Activated T-cell treated with anti-CD3 and anti-CD28 coated beads for 1 hour (primary cell): Measurements from ENCODE around the gene PCDHGB2.
"Not testable (repeated sequence)": the region's sequence is repeated elsewhere in the genome, so short reads cannot be mapped to it uniquely, and the experiment has no call there.

Experiments used
- DNase-seq: peaks from one replicate; pipeline ENCODE4 v3.0.0-alpha.2; 2020; ENCODE audit warnings: low read depth

Gene PCDHGB2

DNA sequence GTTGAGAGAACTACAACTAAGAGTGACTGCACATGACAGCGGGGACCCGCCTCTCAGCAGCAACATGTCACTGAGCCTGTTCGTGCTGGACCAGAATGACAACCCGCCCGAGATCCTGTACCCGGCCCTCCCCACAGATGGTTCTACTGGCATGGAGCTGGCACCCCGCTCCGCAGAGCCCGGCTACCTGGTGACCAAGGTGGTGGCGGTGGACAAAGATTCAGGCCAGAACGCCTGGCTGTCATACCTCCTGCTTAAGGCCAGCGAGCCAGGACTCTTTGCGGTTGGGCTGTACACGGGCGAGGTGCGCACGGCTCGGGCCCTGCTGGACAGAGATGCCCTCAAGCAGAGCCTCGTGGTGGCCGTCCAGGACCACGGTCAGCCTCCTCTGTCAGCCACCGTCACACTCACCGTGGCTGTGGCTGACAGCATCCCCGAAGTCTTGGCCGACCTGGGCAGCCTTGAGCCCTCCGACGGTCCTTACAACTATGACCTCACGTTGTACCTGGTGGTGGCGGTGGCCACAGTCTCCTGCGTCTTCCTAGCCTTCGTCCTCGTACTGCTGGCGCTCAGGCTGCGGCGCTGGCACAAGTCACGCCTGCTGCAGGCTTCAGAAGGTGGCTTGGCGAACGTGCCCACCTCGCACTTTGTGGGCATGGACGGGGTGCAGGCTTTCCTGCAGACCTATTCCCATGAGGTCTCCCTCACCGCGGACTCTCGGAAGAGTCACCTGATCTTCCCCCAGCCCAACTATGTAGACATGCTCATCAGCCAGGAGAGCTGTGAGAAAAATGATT is 24.9 kb downstream of the PCDHGB2 start:
- no peak for DNase-seq

DNA sequence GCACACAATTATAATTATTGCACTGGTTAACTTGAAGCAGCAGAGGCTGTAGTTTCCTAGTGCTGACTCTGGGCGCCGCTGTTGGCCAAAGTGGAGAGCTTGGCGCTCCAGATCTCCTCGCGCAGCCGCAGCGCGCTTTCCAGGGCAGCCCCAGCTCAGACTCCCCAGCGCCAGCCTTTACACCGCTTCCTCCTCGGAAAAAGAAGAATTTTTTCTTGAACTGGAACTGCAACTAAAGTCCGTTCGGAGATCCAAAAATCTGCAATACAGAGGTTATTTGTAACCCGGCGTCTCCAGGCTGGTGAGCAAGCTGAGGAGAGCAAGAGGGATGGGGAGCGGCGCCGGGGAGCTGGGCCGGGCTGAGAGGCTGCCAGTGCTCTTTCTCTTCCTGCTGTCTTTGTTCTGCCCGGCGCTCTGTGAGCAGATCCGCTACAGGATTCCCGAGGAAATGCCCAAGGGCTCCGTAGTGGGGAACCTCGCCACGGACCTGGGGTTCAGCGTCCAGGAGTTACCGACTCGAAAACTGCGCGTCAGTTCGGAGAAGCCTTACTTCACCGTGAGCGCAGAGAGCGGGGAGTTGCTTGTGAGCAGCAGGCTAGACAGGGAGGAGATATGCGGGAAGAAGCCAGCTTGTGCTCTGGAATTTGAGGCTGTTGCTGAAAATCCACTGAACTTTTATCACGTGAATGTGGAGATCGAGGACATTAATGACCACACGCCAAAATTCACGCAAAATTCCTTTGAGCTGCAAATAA is 27.9 kb downstream of the PCDHGB2 start, which contains the start of gene PCDHGB4:
TSS of gene PCDHGB4 (plus strand) at position 142 of the 755 bp plus-strand sequence. CDS start at position 329, 187 bp downstream.
- DNase-seq = not testable (repeated sequence)

GRCh38 chr5:141388661-141389060 is 28.9 kb downstream of the PCDHGB2 start:
- DNase-seq = no peak

GRCh38 chr5:141389153-141390042 is 29.6 kb downstream of the PCDHGB2 start:
- no peak for DNase-seq

GRCh38 chr5:141392429-141393198 is 32.8 kb downstream of the PCDHGB2 start, which contains the start of gene PCDHGA8:
TSS of gene PCDHGA8 (plus strand) at chr5:141392633. CDS start at chr5:141392814, 181 bp downstream.
- DNase-seq = no peak

GRCh38 chr5:141393267-141393666 is 33.5 kb downstream of the PCDHGB2 start:
- DNase-seq = no peak

DNA sequence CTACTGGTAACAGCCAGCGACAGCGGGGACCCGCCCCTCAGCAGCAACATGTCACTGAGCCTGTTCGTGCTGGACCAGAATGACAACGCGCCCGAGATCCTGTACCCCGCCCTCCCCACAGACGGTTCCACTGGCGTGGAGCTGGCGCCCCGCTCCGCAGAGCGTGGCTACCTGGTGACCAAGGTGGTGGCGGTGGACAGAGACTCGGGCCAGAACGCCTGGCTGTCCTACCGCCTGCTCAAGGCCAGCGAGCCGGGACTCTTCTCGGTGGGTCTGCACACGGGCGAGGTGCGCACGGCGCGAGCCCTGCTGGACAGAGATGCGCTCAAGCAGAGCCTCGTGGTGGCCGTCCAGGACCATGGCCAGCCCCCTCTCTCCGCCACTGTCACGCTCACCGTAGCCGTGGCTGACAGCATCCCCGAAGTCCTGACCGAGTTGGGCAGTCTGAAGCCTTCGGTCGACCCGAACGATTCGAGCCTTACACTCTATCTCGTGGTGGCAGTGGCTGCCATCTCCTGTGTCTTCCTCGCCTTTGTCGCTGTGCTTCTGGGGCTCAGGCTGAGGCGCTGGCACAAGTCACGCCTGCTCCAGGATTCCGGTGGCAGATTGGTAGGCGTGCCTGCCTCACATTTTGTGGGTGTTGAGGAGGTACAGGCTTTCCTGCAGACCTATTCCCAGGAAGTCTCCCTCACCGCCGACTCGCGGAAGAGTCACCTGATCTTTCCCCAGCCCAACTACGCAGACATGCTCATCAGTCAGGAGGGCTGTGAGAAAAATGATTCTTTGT is 34.8 kb downstream of the PCDHGB2 start:
- not testable (repeated sequence) for DNase-seq

DNA sequence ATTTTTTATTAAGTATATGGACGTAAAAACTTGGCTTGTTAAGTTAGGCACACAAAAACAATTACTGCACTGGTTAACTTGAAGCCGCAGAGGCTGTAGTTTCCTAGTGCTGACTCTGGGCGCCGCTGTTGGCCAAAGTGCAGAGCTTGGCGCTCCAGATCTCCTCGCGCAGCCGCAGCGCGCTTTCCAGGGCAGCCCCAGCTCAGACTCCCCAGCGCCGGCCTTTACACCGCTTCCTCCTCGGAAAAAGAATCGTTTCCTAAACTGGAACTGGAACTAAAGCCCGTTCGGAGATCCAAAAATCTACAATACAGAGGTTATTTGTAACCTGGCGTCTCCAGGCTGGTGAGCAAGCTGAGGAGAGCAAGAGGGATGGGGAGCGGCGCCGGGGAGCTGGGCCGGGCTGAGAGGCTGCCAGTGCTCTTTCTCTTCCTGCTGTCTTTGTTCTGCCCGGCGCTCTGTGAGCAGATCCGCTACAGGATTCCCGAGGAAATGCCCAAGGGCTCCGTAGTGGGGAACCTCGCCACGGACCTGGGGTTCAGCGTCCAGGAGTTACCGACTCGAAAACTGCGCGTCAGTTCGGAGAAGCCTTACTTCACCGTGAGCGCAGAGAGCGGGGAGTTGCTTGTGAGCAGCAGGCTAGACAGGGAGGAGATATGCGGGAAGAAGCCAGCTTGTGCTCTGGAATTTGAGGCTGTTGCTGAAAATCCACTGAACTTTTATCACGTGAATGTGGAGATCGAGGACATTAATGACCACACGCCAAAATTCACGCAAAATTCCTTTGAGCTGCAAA is 38.2 kb downstream of the PCDHGB2 start, which contains the start of gene PCDHGB5:
TSS of gene PCDHGB5 (plus strand) at position 192 of the 796 bp plus-strand sequence. CDS start at position 373, 181 bp downstream.
- DNase-seq = not testable (repeated sequence)

DNA sequence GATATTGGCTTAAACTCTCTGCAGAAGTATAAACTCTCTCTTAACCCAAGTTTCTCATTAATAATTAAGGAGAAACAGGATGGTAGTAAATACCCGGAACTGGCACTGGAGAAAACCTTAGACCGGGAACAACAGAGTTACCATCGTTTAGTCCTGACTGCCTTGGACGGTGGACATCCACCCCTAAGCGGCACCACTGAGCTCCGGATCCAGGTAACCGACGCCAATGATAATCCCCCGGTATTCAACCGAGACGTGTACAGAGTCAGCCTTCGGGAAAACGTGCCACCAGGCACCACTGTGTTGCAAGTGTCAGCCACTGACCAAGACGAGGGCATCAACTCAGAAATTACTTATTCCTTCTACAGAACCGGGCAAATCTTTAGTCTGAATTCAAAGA is 38.8 kb downstream of the PCDHGB2 start:
- no peak for DNase-seq

DNA sequence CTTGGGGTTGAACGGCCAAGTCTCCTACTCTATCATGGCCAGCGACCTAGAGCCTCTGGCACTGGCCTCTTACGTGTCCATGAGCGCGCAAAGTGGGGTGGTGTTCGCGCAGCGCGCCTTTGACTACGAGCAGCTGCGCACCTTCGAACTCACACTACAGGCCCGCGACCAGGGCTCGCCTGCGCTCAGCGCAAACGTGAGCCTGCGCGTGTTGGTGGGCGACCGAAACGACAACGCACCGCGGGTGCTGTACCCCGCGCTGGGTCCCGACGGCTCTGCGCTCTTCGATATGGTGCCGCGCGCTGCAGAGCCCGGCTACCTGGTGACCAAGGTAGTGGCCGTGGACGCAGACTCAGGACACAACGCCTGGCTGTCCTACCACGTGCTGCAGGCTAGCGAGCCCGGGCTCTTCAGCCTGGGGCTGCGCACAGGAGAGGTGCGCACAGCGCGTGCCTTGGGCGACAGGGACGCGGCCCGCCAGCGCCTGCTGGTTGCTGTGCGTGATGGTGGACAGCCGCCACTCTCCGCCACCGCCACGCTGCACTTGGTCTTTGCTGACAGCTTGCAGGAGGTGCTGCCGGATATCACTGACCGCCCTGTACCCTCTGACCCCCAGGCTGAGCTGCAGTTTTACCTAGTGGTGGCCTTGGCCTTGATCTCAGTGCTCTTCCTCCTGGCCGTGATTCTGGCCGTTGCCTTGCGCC is 39.9 kb downstream of the PCDHGB2 start:
- no peak for DNase-seq

- no peak for DNase-seq
Measured at GRCh38 chr5:141402553-141403243, 42.9 kb downstream of the PCDHGB2 start, which contains the start of gene PCDHGA9. TSS of gene PCDHGA9 (plus strand) at chr5:141402778. CDS start at chr5:141402953, 175 bp downstream.

DNA sequence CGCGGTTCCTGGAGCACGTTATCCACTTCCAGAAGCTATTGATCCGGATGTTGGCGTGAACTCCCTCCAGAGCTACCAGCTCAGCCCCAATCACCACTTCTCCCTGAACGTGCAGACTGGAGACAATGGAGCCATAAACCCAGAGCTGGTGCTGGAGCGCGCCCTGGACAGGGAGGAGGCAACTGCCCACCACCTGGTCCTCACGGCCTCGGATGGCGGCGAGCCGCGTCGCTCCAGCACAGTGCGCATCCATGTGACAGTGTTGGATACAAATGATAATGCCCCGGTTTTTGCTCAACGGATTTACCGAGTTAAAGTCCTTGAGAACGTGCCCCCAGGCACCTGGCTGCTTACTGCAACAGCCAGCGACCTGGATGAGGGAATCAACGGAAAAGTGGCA is 43.6 kb downstream of the PCDHGB2 start:
- DNase-seq = no peak

GRCh38 chr5:141407790-141408505 is 48.2 kb downstream of the PCDHGB2 start, which contains the start of gene PCDHGB6:
TSS of gene PCDHGB6 (plus strand) at chr5:141408021. CDS start at chr5:141408203, 182 bp downstream.
- not testable (repeated sequence) for DNase-seq

DNA sequence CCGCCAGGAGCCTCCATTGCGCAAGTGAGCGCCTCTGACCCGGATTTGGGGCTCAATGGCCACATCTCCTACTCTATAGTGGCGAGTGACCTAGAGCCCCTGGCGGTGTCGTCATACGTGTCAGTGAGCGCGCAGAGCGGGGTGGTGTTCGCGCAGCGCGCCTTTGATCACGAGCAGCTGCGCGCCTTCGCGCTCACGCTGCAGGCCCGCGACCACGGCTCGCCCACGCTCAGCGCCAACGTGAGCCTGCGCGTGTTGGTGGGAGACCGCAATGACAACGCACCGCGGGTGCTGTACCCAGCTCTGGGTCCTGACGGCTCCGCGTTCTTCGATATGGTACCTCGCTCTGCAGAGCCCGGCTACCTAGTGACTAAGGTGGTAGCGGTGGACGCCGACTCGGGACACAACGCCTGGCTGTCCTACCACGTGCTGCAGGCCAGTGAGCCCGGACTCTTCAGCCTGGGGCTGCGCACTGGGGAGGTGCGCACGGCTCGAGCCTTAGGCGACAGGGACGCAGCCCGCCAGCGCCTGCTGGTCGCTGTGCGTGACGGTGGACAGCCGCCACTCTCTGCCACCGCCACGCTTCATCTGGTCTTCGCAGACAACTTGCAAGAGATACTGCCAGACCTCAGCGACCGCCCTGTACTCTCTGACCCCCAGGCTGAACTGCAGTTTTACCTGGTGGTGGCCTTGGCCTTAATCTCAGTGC is 50.0 kb downstream of the PCDHGB2 start:
- DNase-seq = no peak

GRCh38 chr5:141411575-141411974 is 51.8 kb downstream of the PCDHGB2 start:
- no peak for DNase-seq
